Panc1 (cell line): ENCODE data around the gene CD58. TPM values are rescaled to one million over a fixed set of nuclear protein-coding genes. Genes with fewer than 3 reads are reported as not detected.

Experiments used
- ATAC-seq: fragments of 200-7000 bp; cut with Tn5 transposase; 2 replicates; pipeline ENCODE4 v1.9.1; 2020; ENCODE audit warnings: mild to moderate bottlenecking, moderate library complexity
- BruUV-seq: library from RNA; stranded (reverse); fragments of 400-500 nt; replicated peaks from 2 replicates; lab custom pipeline; 2021; lab: Mats Ljungman, UMichigan
- CTCF ChIA-PET: fragments of 300-600 bp; sonication (Branson Sonifier 250); formaldehyde crosslinking; loops from one replicate; lab custom pipeline; 2022; ENCODE audit warnings: antibody characterized with exemption; lab: Charles Lee
- POLR2A ChIA-PET: fragments of 300-600 bp; sonication (Branson Sonifier 250); formaldehyde crosslinking; loops from one replicate; lab custom pipeline; 2022; ENCODE audit warnings: antibody characterized with exemption; lab: Charles Lee
- DNase-seq: peaks from one replicate; pipeline ENCODE4 v3.0.0-alpha.2; 2010; ENCODE audit warnings: low read depth, low spot score
- H3K27ac ChIP-seq: 2 replicates; pipeline ENCODE4 v1.5.1; 2011; ENCODE audit warnings: mild to moderate bottlenecking, low read length, inconsistent platforms
- H3K27me3 ChIP-seq: fragments of 200-500 bp; sonication (Bioruptor generic); 2 replicates; pipeline ENCODE4 v1.6.0; 2014; ENCODE audit warnings: low read length, inconsistent platforms; ENCODE audit not compliant: control insufficient read depth, insufficient read depth
- H3K36me3 ChIP-seq: fragments of 200-500 bp; sonication (Bioruptor generic); 2 replicates; pipeline ENCODE4 v1.5.1; 2014; ENCODE audit warnings: inconsistent platforms, mild to moderate bottlenecking, low read length, moderate library complexity; ENCODE audit not compliant: control insufficient read depth, insufficient read depth
- H3K4me1 ChIP-seq: 2 replicates; pipeline ENCODE4 v1.5.1; 2011; ENCODE audit warnings: inconsistent platforms, mild to moderate bottlenecking, low read length, moderate library complexity; ENCODE audit not compliant: control insufficient read depth, insufficient read depth
- H3K4me3 ChIP-seq, 2 experiments: 2 replicates each; pipeline ENCODE4 v1.5.1; 2011 to 2012; ENCODE audit warnings: low read depth in 2 of 2, low read length in 2 of 2, mild to moderate bottlenecking in 2 of 2, inconsistent platforms in 1 of 2, moderate library complexity in 1 of 2
- H3K9me3 ChIP-seq: fragments of 200-500 bp; sonication (Bioruptor generic); 2 replicates; pipeline ENCODE4 v1.5.1; 2014; ENCODE audit warnings: low read depth, mild to moderate bottlenecking, inconsistent platforms, low read length, moderate library complexity; ENCODE audit not compliant: control insufficient read depth, insufficient read depth
- SIN3A ChIP-seq: IDR thresholded peaks from 2 replicates; pipeline ENCODE4 v1.6.1; 2012; ENCODE audit warnings: low read depth, mild to moderate bottlenecking, low read length, moderate library complexity, borderline replicate concordance; ENCODE audit not compliant: insufficient read depth
- TCF7L2 ChIP-seq: IDR thresholded peaks from 2 replicates; pipeline ENCODE4 v1.6.1; 2011; ENCODE audit warnings: mild to moderate bottlenecking, low read depth, low read length, inconsistent platforms
- in situ Hi-C: cut with HindIII; loops from 2 replicates; pipeline ENCODE4 v1.10.0; 2016; ENCODE audit warnings: low sequenced_read_pairs, low pct_unique_long_range_greater_than_20kb
- intact Hi-C: fragments of 100-400 bp; cut with micrococcal nuclease; formaldehyde crosslinking; loops from one replicate; pipeline ENCODE4 v1.10.0; 2022; ENCODE audit not compliant: unreplicated experiment
- total RNA-seq: library from RNA; stranded (reverse); gene quantifications from one replicate; pipeline ENCODE4 v1.2.1, GENCODE V29; 2021; ENCODE audit not compliant: unreplicated experiment
- TF ChIP-seq, protein P1 (sequence below): fragments of 450-650 bp; IDR thresholded peaks from 2 replicates; pipeline ENCODE4 v1.5.1; 2017; ENCODE audit warnings: mild to moderate bottlenecking
- TF ChIP-seq, protein P2 (sequence below), 2 experiments: IDR thresholded peaks; 2 replicates each; pipeline ENCODE4 v1.6.1; 2011 to 2012; ENCODE audit warnings: low read depth in 2 of 2, control low read depth in 1 of 2, low read length in 1 of 2, mild to moderate bottlenecking in 1 of 2, moderate library complexity in 1 of 2; ENCODE audit not compliant: insufficient read depth in 1 of 2

CD58 gene
- total RNA-seq, 1 experiment from 2014 or later: 12.6 TPM

GRCh38 chr1:116485976-116486375 is 84.8 kb downstream of the CD58 start:
- no peaks in the 10 kb centered on the region for H3K9me3 ChIP-seq
- POLR2A ChIA-PET: no interaction called here
- ATAC-seq (no peak), DNase-seq (no peak)
- BruUV-seq: no TSS peak
- CTCF ChIA-PET: interaction anchor here (1.1 to 1.6 kb wide), 2 partner anchors 338 to 347 kb away, joined by 3 to 32 read pairs; no protein-coding TSS in a partner anchor
- no peaks in the 10 kb centered on the region for H3K36me3 ChIP-seq
- intact Hi-C loops (no loop called here), in situ Hi-C loops (no loop called here)
- no peak overlapping the region for H3K27ac ChIP-seq
- TF ChIP-seq, protein P1, sequence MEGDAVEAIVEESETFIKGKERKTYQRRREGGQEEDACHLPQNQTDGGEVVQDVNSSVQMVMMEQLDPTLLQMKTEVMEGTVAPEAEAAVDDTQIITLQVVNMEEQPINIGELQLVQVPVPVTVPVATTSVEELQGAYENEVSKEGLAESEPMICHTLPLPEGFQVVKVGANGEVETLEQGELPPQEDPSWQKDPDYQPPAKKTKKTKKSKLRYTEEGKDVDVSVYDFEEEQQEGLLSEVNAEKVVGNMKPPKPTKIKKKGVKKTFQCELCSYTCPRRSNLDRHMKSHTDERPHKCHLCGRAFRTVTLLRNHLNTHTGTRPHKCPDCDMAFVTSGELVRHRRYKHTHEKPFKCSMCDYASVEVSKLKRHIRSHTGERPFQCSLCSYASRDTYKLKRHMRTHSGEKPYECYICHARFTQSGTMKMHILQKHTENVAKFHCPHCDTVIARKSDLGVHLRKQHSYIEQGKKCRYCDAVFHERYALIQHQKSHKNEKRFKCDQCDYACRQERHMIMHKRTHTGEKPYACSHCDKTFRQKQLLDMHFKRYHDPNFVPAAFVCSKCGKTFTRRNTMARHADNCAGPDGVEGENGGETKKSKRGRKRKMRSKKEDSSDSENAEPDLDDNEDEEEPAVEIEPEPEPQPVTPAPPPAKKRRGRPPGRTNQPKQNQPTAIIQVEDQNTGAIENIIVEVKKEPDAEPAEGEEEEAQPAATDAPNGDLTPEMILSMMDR: no peak
- TF ChIP-seq, protein P2, sequence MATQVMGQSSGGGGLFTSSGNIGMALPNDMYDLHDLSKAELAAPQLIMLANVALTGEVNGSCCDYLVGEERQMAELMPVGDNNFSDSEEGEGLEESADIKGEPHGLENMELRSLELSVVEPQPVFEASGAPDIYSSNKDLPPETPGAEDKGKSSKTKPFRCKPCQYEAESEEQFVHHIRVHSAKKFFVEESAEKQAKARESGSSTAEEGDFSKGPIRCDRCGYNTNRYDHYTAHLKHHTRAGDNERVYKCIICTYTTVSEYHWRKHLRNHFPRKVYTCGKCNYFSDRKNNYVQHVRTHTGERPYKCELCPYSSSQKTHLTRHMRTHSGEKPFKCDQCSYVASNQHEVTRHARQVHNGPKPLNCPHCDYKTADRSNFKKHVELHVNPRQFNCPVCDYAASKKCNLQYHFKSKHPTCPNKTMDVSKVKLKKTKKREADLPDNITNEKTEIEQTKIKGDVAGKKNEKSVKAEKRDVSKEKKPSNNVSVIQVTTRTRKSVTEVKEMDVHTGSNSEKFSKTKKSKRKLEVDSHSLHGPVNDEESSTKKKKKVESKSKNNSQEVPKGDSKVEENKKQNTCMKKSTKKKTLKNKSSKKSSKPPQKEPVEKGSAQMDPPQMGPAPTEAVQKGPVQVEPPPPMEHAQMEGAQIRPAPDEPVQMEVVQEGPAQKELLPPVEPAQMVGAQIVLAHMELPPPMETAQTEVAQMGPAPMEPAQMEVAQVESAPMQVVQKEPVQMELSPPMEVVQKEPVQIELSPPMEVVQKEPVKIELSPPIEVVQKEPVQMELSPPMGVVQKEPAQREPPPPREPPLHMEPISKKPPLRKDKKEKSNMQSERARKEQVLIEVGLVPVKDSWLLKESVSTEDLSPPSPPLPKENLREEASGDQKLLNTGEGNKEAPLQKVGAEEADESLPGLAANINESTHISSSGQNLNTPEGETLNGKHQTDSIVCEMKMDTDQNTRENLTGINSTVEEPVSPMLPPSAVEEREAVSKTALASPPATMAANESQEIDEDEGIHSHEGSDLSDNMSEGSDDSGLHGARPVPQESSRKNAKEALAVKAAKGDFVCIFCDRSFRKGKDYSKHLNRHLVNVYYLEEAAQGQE (IDR thresholded peaks at IDR 0.05; ENCODE audit: insufficient read depth in 1 of 2, low read depth in 2 of 2, low read length in 1 of 2): no peak
- TF ChIP-seq SIN3A: no peak
- H3K27me3 ChIP-seq: no peaks in the 10 kb centered on the region
- H3K4me1 ChIP-seq: no peaks in the 10 kb centered on the region
- no peak overlapping the region for H3K4me3 ChIP-seq

DNA sequence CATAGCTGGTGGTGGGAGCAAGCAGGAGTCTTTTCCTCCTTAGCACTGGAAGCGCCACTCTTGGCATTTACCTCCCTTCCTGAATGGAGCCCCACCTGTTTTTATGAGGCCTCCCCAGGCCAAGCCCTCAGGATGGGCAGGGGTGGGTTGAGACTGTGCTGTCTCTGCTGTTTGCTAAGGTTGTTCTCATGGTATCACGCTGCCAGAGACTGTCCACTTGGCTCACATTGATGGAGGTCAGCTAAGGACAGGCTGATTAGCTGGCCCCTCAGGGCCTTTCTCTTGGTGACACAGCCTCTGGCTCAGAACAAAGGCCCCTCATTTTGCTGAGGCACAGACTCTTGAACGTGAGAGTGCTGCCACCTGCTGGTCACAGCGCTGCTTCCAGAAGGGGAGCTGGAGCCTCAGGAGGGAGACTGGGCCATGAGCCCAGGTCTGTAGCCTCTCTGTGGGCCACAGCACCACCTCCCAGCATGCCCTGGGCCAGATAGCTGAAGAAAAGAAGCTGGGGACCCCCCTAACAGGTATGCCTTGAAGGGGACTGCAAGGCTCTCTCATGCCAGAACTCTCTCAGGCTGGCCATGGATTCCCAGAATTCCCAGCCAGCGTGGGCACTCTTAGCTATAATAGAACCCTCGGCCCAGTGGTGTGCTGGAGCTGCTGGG is 85.6 kb downstream of the CD58 start:
- H3K36me3 ChIP-seq: no peaks in the 10 kb centered on the region
- intact Hi-C loops (no loop called here), in situ Hi-C loops (no loop called here)
- DNase-seq (no peak), ATAC-seq (peak; percentile 92)
- no peaks in the 10 kb centered on the region for H3K4me1 ChIP-seq
- H3K27ac ChIP-seq: no peak overlapping the region
- no peaks in the 10 kb centered on the region for H3K9me3 ChIP-seq
- CTCF ChIA-PET: interaction anchor here (0.5 to 1.6 kb wide), 6 partner anchors 14 to 771 kb away, joined by 3 to 32 read pairs (median 4); no protein-coding TSS in a partner anchor
- BruUV-seq: no TSS peak
- H3K4me3 ChIP-seq: no peak overlapping the region
- TF ChIP-seq TCF7L2: no peak
- TF ChIP-seq SIN3A: no peak
- TF ChIP-seq, protein P1: peak; percentile 82
- POLR2A ChIA-PET: interaction anchor here (0.6 kb wide), 1 partner anchor 316 kb away, joined by 3 read pairs; no protein-coding TSS in a partner anchor
- no peaks in the 10 kb centered on the region for H3K27me3 ChIP-seq
